ENCODE results near the gene FHDC1.

FHDC1 gene

GRCh38 chr4:152935631-152936445, at the start of gene FHDC1:
Gene FHDC1, plus strand, starts transcription at chr4:152936323. Its CDS starts 6,735 bp downstream, at chr4:152943058.
- H3K4me3 ChIP-seq (ENCODE audit: low read length) = peak within 1 kb of the TSS; percentile 80
- H3K27ac ChIP-seq (ENCODE audit: low read length) = no peak within 1 kb of the TSS
- no peaks in the 10 kb centered on the region for H3K79me2 ChIP-seq (ENCODE audit: low read length)
- TF ChIP-seq CTCF (IDR thresholded peaks at IDR 0.05; ENCODE audit: low read depth, low read length) (no peak), EZH2phosphoT487 (IDR thresholded peaks at IDR 0.05; ENCODE audit: low read depth) (no peak)
- H3K9ac ChIP-seq (ENCODE audit: low read length) = peak within 1 kb of the TSS; percentile 42; the same call in 1 of the 2 replicates
- H3K4me1 ChIP-seq (ENCODE audit: low read length) = peaks cover 12% of the 10 kb centered on the region
- H2AFZ ChIP-seq (ENCODE audit: low read depth, low read length) = peak within 1 kb of the TSS; percentile 69
- no peaks in the 10 kb centered on the region for H3K9me3 ChIP-seq (ENCODE audit: insufficient read depth, low read length)
- H3K27me3 ChIP-seq (ENCODE audit: low read depth, low read length) = peaks cover 54% of the 10 kb centered on the region
- H4K20me1 ChIP-seq (ENCODE audit: insufficient read depth, low read length) = 0 out of 2 replicates have a peak, but pooled peaks cover 5% of the 10 kb centered on the region
- peak within 1 kb of the TSS; percentile 96 for H3K4me2 ChIP-seq (ENCODE audit: low read length)
- no peaks in the 10 kb centered on the region for H3K36me3 ChIP-seq (replicated peaks; ENCODE audit: low read depth, low read length)

- H4K20me1 ChIP-seq (ENCODE audit: insufficient read depth, low read length) = no peaks in the 10 kb centered on the region
- peaks cover 10% of the 10 kb centered on the region for H3K36me3 ChIP-seq (replicated peaks; ENCODE audit: low read depth, low read length)
Measured at GRCh38 chr4:152887981-152888380, 48.1 kb upstream of the FHDC1 start.

GRCh38 chr4:152892974-152893373, 43.1 kb upstream of the FHDC1 start:
- H3K4me1 ChIP-seq (ENCODE audit: low read length) = no peaks in the 10 kb centered on the region
- TF ChIP-seq CTCF (IDR thresholded peaks at IDR 0.05; ENCODE audit: low read depth, low read length) (no peak), EZH2phosphoT487 (IDR thresholded peaks at IDR 0.05; ENCODE audit: low read depth) (no peak)
- H3K36me3 ChIP-seq (replicated peaks; ENCODE audit: low read depth, low read length) = peaks cover 11% of the 10 kb centered on the region
- H3K27me3 ChIP-seq (ENCODE audit: low read depth, low read length) = no peaks in the 10 kb centered on the region
- H3K9ac ChIP-seq (ENCODE audit: low read length) = no peak overlapping the region
- H2AFZ ChIP-seq (ENCODE audit: low read depth, low read length) = no peak overlapping the region
- no peaks in the 10 kb centered on the region; the same call in 1 of the 2 replicates for H4K20me1 ChIP-seq (ENCODE audit: insufficient read depth, low read length)
- H3K4me3 ChIP-seq (ENCODE audit: low read length) = no peak overlapping the region
- H3K79me2 ChIP-seq (ENCODE audit: low read length) = no peaks in the 10 kb centered on the region
- no peak overlapping the region for H3K4me2 ChIP-seq (ENCODE audit: low read length)
- H3K9me3 ChIP-seq (ENCODE audit: insufficient read depth, low read length) = no peaks in the 10 kb centered on the region
- no peak overlapping the region for H3K27ac ChIP-seq (ENCODE audit: low read length)

More at GRCh38 chr4:152887981-152888380, 48.1 kb upstream of the FHDC1 start:
- no peaks in the 10 kb centered on the region for H3K79me2 ChIP-seq (ENCODE audit: low read length)
- H3K4me2 ChIP-seq (ENCODE audit: low read length) = no peak overlapping the region
- H3K27ac ChIP-seq (ENCODE audit: low read length) = no peak overlapping the region
- H2AFZ ChIP-seq (ENCODE audit: low read depth, low read length) = no peak overlapping the region
- TF ChIP-seq CTCF (IDR thresholded peaks at IDR 0.05; ENCODE audit: low read depth, low read length) (no peak), EZH2phosphoT487 (IDR thresholded peaks at IDR 0.05; ENCODE audit: low read depth) (no peak)
- H3K4me3 ChIP-seq (ENCODE audit: low read length) = no peak overlapping the region
- no peaks in the 10 kb centered on the region for H3K27me3 ChIP-seq (ENCODE audit: low read depth, low read length)
- no peaks in the 10 kb centered on the region for H3K4me1 ChIP-seq (ENCODE audit: low read length)
- no peaks in the 10 kb centered on the region for H3K9me3 ChIP-seq (ENCODE audit: insufficient read depth, low read length)
- no peak overlapping the region for H3K9ac ChIP-seq (ENCODE audit: low read length)

GRCh38 chr4:152894673-152895072, 41.5 kb upstream of the FHDC1 start:
- Histone ChIP-seq H3K9me3 (ENCODE audit: insufficient read depth, low read length) (no peaks in the 10 kb centered on the region), H3K4me2 (ENCODE audit: low read length) (no peak overlapping the region), H3K79me2 (ENCODE audit: low read length) (no peaks in the 10 kb centered on the region), H2AFZ (ENCODE audit: low read depth, low read length) (no peak overlapping the region), H3K36me3 (replicated peaks; ENCODE audit: low read depth, low read length) (peaks cover 3% of the 10 kb centered on the region), H3K27me3 (ENCODE audit: low read depth, low read length) (no peaks in the 10 kb centered on the region), H3K27ac (ENCODE audit: low read length) (no peak overlapping the region), H3K9ac (ENCODE audit: low read length) (no peak overlapping the region), H4K20me1 (ENCODE audit: insufficient read depth, low read length) (no peaks in the 10 kb centered on the region; the same call in 1 of the 2 replicates), H3K4me1 (ENCODE audit: low read length) (no peaks in the 10 kb centered on the region), H3K4me3 (ENCODE audit: low read length) (no peak overlapping the region)
- TF ChIP-seq CTCF (IDR thresholded peaks at IDR 0.05; ENCODE audit: low read depth, low read length) (no peak), EZH2phosphoT487 (IDR thresholded peaks at IDR 0.05; ENCODE audit: low read depth) (no peak)
